WTC11 (cell line): Measurements from ENCODE around the gene LDLRAD3. TPM values are rescaled to one million over a fixed set of nuclear protein-coding genes. Genes with fewer than 3 reads are reported as not detected.

ENCODE experiments used
- ATAC-seq: fragments of 200-7000 bp; cut with Tn5 transposase; 2 replicates; pipeline ENCODE4 v1.10.0; 2021; ENCODE audit warnings: mild to moderate bottlenecking, moderate library complexity
- CTCF ChIA-PET: fragments of 300-600 bp; sonication (Branson Sonifier 250); formaldehyde crosslinking; loops from one replicate; lab custom pipeline; 2021; ENCODE audit warnings: antibody characterized with exemption; lab: Charles Lee
- POLR2A ChIA-PET: fragments of 350-600 bp; sonication (Branson Sonifier 250); formaldehyde crosslinking; loops from one replicate; lab custom pipeline; 2021; ENCODE audit warnings: antibody characterized with exemption; lab: Charles Lee
- DNase-seq: peaks from one replicate; pipeline ENCODE4 v3.0.0; 2021; ENCODE audit warnings: low spot score
- H3K27ac Mint-ChIP-seq: 2 replicates; pipeline ENCODE4 v1.8.0; 2021; ENCODE audit warnings: mixed read lengths
- H3K27me3 Mint-ChIP-seq: 2 replicates; pipeline ENCODE4 v1.8.0; 2021; ENCODE audit warnings: low read depth, mild to moderate bottlenecking, moderate library complexity, mixed read lengths
- H3K36me3 Mint-ChIP-seq: 2 replicates; pipeline ENCODE4 v1.8.0; 2021; ENCODE audit warnings: mixed read lengths
- H3K4me1 Mint-ChIP-seq: 2 replicates; pipeline ENCODE4 v1.8.0; 2022; ENCODE audit warnings: mixed read lengths
- H3K4me3 Mint-ChIP-seq: 2 replicates; pipeline ENCODE4 v1.8.0; 2021; ENCODE audit warnings: mild to moderate bottlenecking, moderate library complexity, mixed read lengths
- H3K9me3 Mint-ChIP-seq: 2 replicates; pipeline ENCODE4 v1.8.0; 2021; ENCODE audit warnings: mixed read lengths
- AR ChIP-seq: fragments of 250-450 bp; sonication (Bioruptor Pico); IDR thresholded peaks from 2 replicates; pipeline ENCODE4 v1.9.0; 2021; ENCODE audit warnings: mild to moderate bottlenecking
- CTCF ChIP-seq: fragments of 200-600 bp; IDR thresholded peaks from 2 replicates; pipeline ENCODE4 v1.8.0; 2022; ENCODE audit warnings: antibody characterized with exemption
- E2F4 ChIP-seq: sonication (generic); formaldehyde crosslinking; IDR thresholded peaks from 2 replicates; pipeline ENCODE4 v1.8.1; 2022; ENCODE audit warnings: low read depth, mild to moderate bottlenecking, moderate library complexity, missing genetic modification reagents, borderline replicate concordance
- ELF4 ChIP-seq: sonication (generic); formaldehyde crosslinking; IDR thresholded peaks from 2 replicates; pipeline ENCODE4 v1.8.1; 2022; ENCODE audit warnings: low read depth, mild to moderate bottlenecking, moderate library complexity, missing genetic modification reagents
- ERG ChIP-seq: fragments of 250-450 bp; sonication (Bioruptor Pico); IDR thresholded peaks from 2 replicates; pipeline ENCODE4 v1.8.0; 2021; ENCODE audit warnings: mild to moderate bottlenecking
- GRHL2 ChIP-seq: fragments of 250-450 bp; sonication (Bioruptor Pico); IDR thresholded peaks from 2 replicates; pipeline ENCODE4 v1.8.0; 2022; ENCODE audit warnings: mild to moderate bottlenecking, moderate library complexity; ENCODE audit not compliant: insufficient replicate concordance, severe bottlenecking
- HMGXB4 ChIP-seq: sonication (generic); formaldehyde crosslinking; IDR thresholded peaks from 2 replicates; pipeline ENCODE4 v1.8.1; 2023; ENCODE audit warnings: mild to moderate bottlenecking, moderate library complexity, missing genetic modification reagents
- JAZF1 ChIP-seq: fragments of 250-450 bp; sonication (Bioruptor Pico); IDR thresholded peaks from 2 replicates; pipeline ENCODE4 v1.9.0; 2021; ENCODE audit warnings: moderate library complexity, mild to moderate bottlenecking, inconsistent platforms
- NFYB ChIP-seq: sonication (generic); formaldehyde crosslinking; conservative IDR thresholded peaks from 2 replicates; pipeline ENCODE4 v1.8.0; 2022; ENCODE audit warnings: low read depth, missing genetic modification reagents
- NR1H2 ChIP-seq: sonication (generic); formaldehyde crosslinking; IDR thresholded peaks from 2 replicates; pipeline ENCODE4 v1.9.0; 2021; ENCODE audit warnings: mild to moderate bottlenecking, moderate library complexity, missing genetic modification reagents
- OVOL2 ChIP-seq: fragments of 250-450 bp; sonication (Bioruptor Pico); IDR thresholded peaks from 2 replicates; pipeline ENCODE4 v1.9.0; 2021; ENCODE audit warnings: mild to moderate bottlenecking, borderline replicate concordance
- PRDM15 ChIP-seq: sonication (generic); formaldehyde crosslinking; IDR thresholded peaks from 2 replicates; pipeline ENCODE4 v1.8.0; 2022; ENCODE audit warnings: missing genetic modification reagents
- PREB ChIP-seq: sonication (generic); formaldehyde crosslinking; IDR thresholded peaks from 2 replicates; pipeline ENCODE4 v1.8.1; 2022; ENCODE audit warnings: mild to moderate bottlenecking, missing genetic modification reagents, moderate library complexity, borderline replicate concordance
- SMAD4 ChIP-seq: sonication (generic); formaldehyde crosslinking; IDR thresholded peaks from 2 replicates; pipeline ENCODE4 v1.8.0; 2022; ENCODE audit warnings: mild to moderate bottlenecking, missing genetic modification reagents
- SOX15 ChIP-seq: fragments of 250-450 bp; sonication (Bioruptor Pico); IDR thresholded peaks from 2 replicates; pipeline ENCODE4 v1.9.0; 2021; ENCODE audit warnings: mild to moderate bottlenecking
- SP1 ChIP-seq: sonication (generic); formaldehyde crosslinking; conservative IDR thresholded peaks from 2 replicates; pipeline ENCODE4 v1.8.1; 2022; ENCODE audit warnings: missing genetic modification reagents
- TEAD1 ChIP-seq: sonication (generic); formaldehyde crosslinking; IDR thresholded peaks from 2 replicates; pipeline ENCODE4 v1.8.0; 2022; ENCODE audit warnings: mild to moderate bottlenecking, missing genetic modification reagents
- total RNA-seq: library from RNA; stranded (reverse); gene quantifications from 3 replicates; pipeline ENCODE4 v1.2.3, GENCODE V29; 2021

Gene LDLRAD3
- total RNA-seq, 1 experiment from 2014 or later, result 14.5 TPM

GRCh38 chr11:36121054-36121453 is 177.2 kb downstream of the LDLRAD3 start:
- no peak for TF ChIP-seq ERG (CRISPR knock-in tag)
- no peak for TF ChIP-seq ELF4 (CRISPR knock-in tag)
- TF ChIP-seq PREB (CRISPR knock-in tag), result no peak
- TF ChIP-seq NR1H2 (CRISPR knock-in tag), result no peak
- no peak for TF ChIP-seq NFYB (CRISPR knock-in tag)
- TF ChIP-seq OVOL2 (CRISPR knock-in tag), result no peak
- no peak for TF ChIP-seq E2F4
- no peak for TF ChIP-seq PRDM15
- no peak for TF ChIP-seq AR (CRISPR knock-in tag)
- no peak for TF ChIP-seq HMGXB4 (CRISPR knock-in tag)
- no peak for TF ChIP-seq GRHL2 (CRISPR knock-in tag)
- H3K27ac Mint-ChIP-seq, result no peak overlapping the region
- no peak overlapping the region for H3K4me3 Mint-ChIP-seq
- ATAC-seq, result no peak
- H3K4me1 Mint-ChIP-seq, result peaks cover 38% of the 10 kb centered on the region
- ChIA-PET CTCF (no interaction called here), POLR2A (no interaction called here)
- DNase-seq, result no peak
- H3K36me3 Mint-ChIP-seq, result no peaks in the 10 kb centered on the region
- no peaks in the 10 kb centered on the region for H3K27me3 Mint-ChIP-seq
- no peaks in the 10 kb centered on the region for H3K9me3 Mint-ChIP-seq

- Mint-ChIP-seq H3K9me3 (no peaks in the 10 kb centered on the region), H3K27ac (no peak overlapping the region), H3K4me3 (no peak overlapping the region), H3K4me1 (peaks cover 51% of the 10 kb centered on the region), H3K27me3 (no peaks in the 10 kb centered on the region), H3K36me3 (no peaks in the 10 kb centered on the region)
- no peak for ATAC-seq
- ChIA-PET POLR2A (no interaction called here), CTCF (interaction anchor here (1.1 to 2.2 kb wide), 4 partner anchors 9 to 136 kb away, joined by 3 to 7 read pairs (median 6); no protein-coding TSS in a partner anchor)
- no peak for DNase-seq
- no peak for TF ChIP-seq SOX15 (CRISPR knock-in tag)
- TF ChIP-seq SP1, result no peak
- no peak for TF ChIP-seq TEAD1
- no peak for TF ChIP-seq PRDM15
- TF ChIP-seq JAZF1 (CRISPR knock-in tag), result no peak
- TF ChIP-seq CTCF, result no peak
- no peak for TF ChIP-seq ELF4 (CRISPR knock-in tag)
- TF ChIP-seq SMAD4 (CRISPR knock-in tag), result no peak
Observed at GRCh38 chr11:36122671-36123070, 178.8 kb downstream of the LDLRAD3 start.
